K562 (cell line): ENCODE measurements around the gene IL1RL2.

Experiments used
- ATF4 ChIP-seq: fragments of 450-650 bp; formaldehyde crosslinking; IDR thresholded peaks from 2 replicates; pipeline ENCODE4 v1.4.0; 2022; ENCODE audit warnings: mild to moderate bottlenecking, moderate library complexity
- CHD2 ChIP-seq: IDR thresholded peaks from 2 replicates; pipeline ENCODE4 v1.6.1; 2011; ENCODE audit warnings: low read depth, low read length
- CTCF ChIP-seq, 3 experiments: IDR thresholded peaks in 2 of 3; conservative IDR thresholded peaks in 1 of 3; 2 replicates each; pipeline ENCODE4 v1.5.1; 2011 to 2012; ENCODE audit warnings: low read length in 3 of 3, mild to moderate bottlenecking in 3 of 3, control low read depth in 2 of 3, improper control_type of control experiment in 1 of 3, inconsistent platforms in 1 of 3, low read depth in 1 of 3, mixed read lengths in 1 of 3, moderate library complexity in 1 of 3; ENCODE audit not compliant: insufficient read depth in 2 of 3
- EP300 ChIP-seq: IDR thresholded peaks from 2 replicates; pipeline ENCODE4 v1.6.1; 2012; ENCODE audit warnings: low read length, improper control_type of control experiment
- HLTF ChIP-seq: fragments of 450-650 bp; IDR thresholded peaks from 2 replicates; pipeline ENCODE4 v1.6.1; 2016
- KLF13 ChIP-seq: fragments of 450-650 bp; IDR thresholded peaks from 2 replicates; pipeline ENCODE4 v1.6.1; 2016; ENCODE audit warnings: missing genetic modification characterization, low read depth, mild to moderate bottlenecking, missing compliant biosample characterization, moderate library complexity, borderline replicate concordance
- MXI1 ChIP-seq: IDR thresholded peaks from 2 replicates; pipeline ENCODE4 v1.6.1; 2011; ENCODE audit warnings: low read depth, mild to moderate bottlenecking, improper control_type of control experiment, low read length
- NFRKB ChIP-seq: fragments of 450-650 bp; IDR thresholded peaks from 2 replicates; pipeline ENCODE4 v1.6.1; 2016; ENCODE audit warnings: low read depth
- NR3C1 ChIP-seq: sonication (generic); formaldehyde crosslinking; IDR thresholded peaks from 2 replicates; pipeline ENCODE4 v1.8.1; 2022; ENCODE audit warnings: missing genetic modification reagents
- PREB ChIP-seq: sonication (generic); formaldehyde crosslinking; IDR thresholded peaks from 2 replicates; pipeline ENCODE4 v1.8.1; 2023; ENCODE audit warnings: mild to moderate bottlenecking, missing genetic modification reagents
- RBM22 ChIP-seq: fragments of 200-400 bp; formaldehyde crosslinking; IDR thresholded peaks from 2 replicates; pipeline ENCODE4 v1.6.1; 2018; ENCODE audit warnings: low read length, low read depth; ENCODE audit not compliant: poor library complexity, severe bottlenecking
- TBP ChIP-seq: optimal IDR thresholded peaks from 2 replicates; pipeline ENCODE3; 2011; ENCODE audit warnings: low read depth, low read length, improper control_type of control experiment
- YY1 ChIP-seq, 3 experiments: IDR thresholded peaks; 2 replicates each; pipeline ENCODE4 v1.6.1; 2011; ENCODE audit warnings: low read length in 2 of 3, mild to moderate bottlenecking in 2 of 3, moderate library complexity in 2 of 3, borderline replicate concordance in 1 of 3, control low read depth in 1 of 3, low read depth in 1 of 3; ENCODE audit not compliant: insufficient read depth in 3 of 3, insufficient replicate concordance in 2 of 3, control insufficient read depth in 1 of 3, insufficient read length in 1 of 3; ENCODE audit errors: extremely low read depth in 1 of 3
- ZNF395 ChIP-seq: fragments of 200-800 bp; sonication (Bioruptor generic); IDR thresholded peaks from 2 replicates; pipeline ENCODE4 v1.6.1; 2017; ENCODE audit warnings: missing genetic modification characterization, missing compliant biosample characterization

GRCh38 chr2:102256874-102257462 is 70.1 kb downstream of the IL1RL2 start:
- TF ChIP-seq PREB (CRISPR knock-in tag) (no peak), EP300 (no peak), MXI1 (no peak), CTCF (IDR thresholded peaks at IDR 0.05 in 2 of 3, conservative IDR thresholded peaks at IDR 0.05 in 1 of 3; ENCODE audit: insufficient read depth in 2 of 3, low read depth in 1 of 3, low read length in 3 of 3) (no peak), TBP (no peak), ATF4 (CRISPR knock-in tag) (no peak), ZNF395 (no peak), RBM22 (no peak), NFRKB (no peak), NR3C1 (CRISPR knock-in tag) (no peak), CHD2 (no peak), HLTF (no peak), KLF13 (tag) (no peak), YY1 (IDR thresholded peaks at IDR 0.05; ENCODE audit: borderline replicate concordance in 1 of 3, control insufficient read depth in 1 of 3, extremely low read depth in 1 of 3, insufficient read depth in 3 of 3, insufficient read length in 1 of 3, insufficient replicate concordance in 2 of 3, low read depth in 1 of 3, low read length in 2 of 3) (no peak)
